NT2/D1 (cell line): ENCODE measurements around the gene OR2T10.

Source experiments
- SUZ12 ChIP-seq: IDR thresholded peaks from 2 replicates; pipeline ENCODE4 v1.6.1; 2011; ENCODE audit not compliant: insufficient read length, insufficient read depth; ENCODE audit errors: extremely low read depth
- YY1 ChIP-seq: IDR thresholded peaks from 2 replicates; pipeline ENCODE4 v1.6.1; 2011; ENCODE audit not compliant: insufficient read length, insufficient read depth
- ZNF274 ChIP-seq: IDR thresholded peaks from 2 replicates; pipeline ENCODE4 v1.6.1; 2011; ENCODE audit warnings: mild to moderate bottlenecking, low read depth, low read length

DNA sequence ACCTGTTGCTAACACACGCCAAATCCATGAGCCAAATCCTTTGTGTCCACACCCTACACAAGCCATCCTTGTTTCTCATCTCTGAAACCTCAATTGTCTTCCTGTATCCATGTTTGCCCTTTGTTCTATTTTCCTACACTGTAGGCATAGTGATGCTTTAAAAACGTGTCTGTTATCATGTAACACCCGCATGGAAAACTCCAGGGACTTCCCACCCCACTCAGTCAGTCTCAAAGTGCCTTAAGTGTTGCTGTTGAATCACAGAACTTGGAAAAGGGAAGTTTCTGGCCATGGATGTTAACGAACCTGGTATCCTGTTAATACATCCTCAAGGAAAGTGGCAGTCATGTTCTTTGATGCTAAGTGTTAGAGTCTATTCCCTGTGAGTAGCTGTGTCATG is 27.7 kb upstream of the OR2T10 start:
- no peak for TF ChIP-seq YY1
- TF ChIP-seq SUZ12: no peak
- TF ChIP-seq ZNF274: no peak
